ENCODE results near the gene WBP1.
"Not testable (repeated sequence)": the region's sequence is repeated elsewhere in the genome, so short reads cannot be mapped to it uniquely, and the experiment has no call there.

Gene WBP1

GRCh38 chr2:74457549-74458131 is 598 bp upstream of the WBP1 start:
- no peaks in the 10 kb centered on the region for H3K9me3 ChIP-seq (ENCODE audit: insufficient read depth, low read length)
- peak overlapping the region; percentile 87 for H3K27ac ChIP-seq (ENCODE audit: low read depth, low read length)
- H4K20me1 ChIP-seq (ENCODE audit: low read depth, low read length): no peaks in the 10 kb centered on the region
- no peaks in the 10 kb centered on the region for H3K27me3 ChIP-seq (ENCODE audit: low read length)
- H3K4me3 ChIP-seq (ENCODE audit: insufficient read depth, low read length, poor library complexity, severe bottlenecking): peak overlapping the region; percentile 64
- no peaks in the 10 kb centered on the region; the same call in 1 of the 2 replicates for H3K36me3 ChIP-seq (ENCODE audit: low read length)
- no peaks in the 10 kb centered on the region for H3K9me2 ChIP-seq (replicated peaks; ENCODE audit: insufficient read depth, low read length)
- TF ChIP-seq EZH2phosphoT487 (conservative IDR thresholded peaks at IDR 0.05; ENCODE audit: low read length) (no peak), CTCF (IDR thresholded peaks at IDR 0.05; ENCODE audit: insufficient read depth, low read length, poor library complexity, severe bottlenecking) (no peak)
- peak overlapping the region; percentile 77 for H3K9ac ChIP-seq (ENCODE audit: low read length)
- peak overlapping the region; percentile 86 for H3K4me2 ChIP-seq (ENCODE audit: low read depth, low read length, poor library complexity, severe bottlenecking)
- peaks cover 25% of the 10 kb centered on the region for H3F3A ChIP-seq (ENCODE audit: insufficient read depth)
- H2AFZ ChIP-seq (ENCODE audit: low read depth, low read length, severe bottlenecking): peak overlapping the region; percentile 90
- H3K79me2 ChIP-seq (ENCODE audit: insufficient read depth, low read length): 0 out of 2 replicates have a peak, but pooled peaks cover 6% of the 10 kb centered on the region

DNA sequence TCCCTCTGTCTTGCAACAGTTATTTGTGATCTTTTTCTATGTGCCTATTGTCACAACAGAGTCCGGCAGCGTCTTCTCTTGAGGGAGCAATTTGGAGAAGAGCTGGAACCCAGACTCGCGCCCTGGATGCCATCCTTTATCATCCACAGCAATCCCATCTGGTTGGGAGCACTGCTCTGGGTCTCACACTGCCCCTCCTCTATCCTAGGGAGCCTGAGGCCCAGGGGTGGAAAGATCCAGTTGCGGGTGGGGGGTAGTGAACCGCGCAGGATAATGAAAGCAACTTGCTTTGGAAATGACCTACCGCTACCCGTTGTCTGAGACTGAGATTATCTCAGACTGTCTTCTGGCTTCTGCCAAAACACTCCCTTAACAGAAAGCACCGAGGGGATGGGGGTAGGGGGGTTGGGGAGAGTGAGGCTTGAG is 713 bp downstream of the WBP1 start:
- H3K9me2 ChIP-seq (replicated peaks; ENCODE audit: insufficient read depth, low read length): no peaks in the 10 kb centered on the region
- H3K36me3 ChIP-seq (ENCODE audit: low read length): no peaks in the 10 kb centered on the region; the same call in 1 of the 2 replicates
- H3K9me3 ChIP-seq (ENCODE audit: insufficient read depth, low read length): no peaks in the 10 kb centered on the region
- peak overlapping the region; percentile 82 for H3K9ac ChIP-seq (ENCODE audit: low read length)
- H2AFZ ChIP-seq (ENCODE audit: low read depth, low read length, severe bottlenecking): no peak overlapping the region
- H3F3A ChIP-seq (ENCODE audit: insufficient read depth): peaks cover 14% of the 10 kb centered on the region
- H3K27me3 ChIP-seq (ENCODE audit: low read length): no peaks in the 10 kb centered on the region
- H3K4me2 ChIP-seq (ENCODE audit: low read depth, low read length, poor library complexity, severe bottlenecking): peak overlapping the region; percentile 95
- no peak for TF ChIP-seq EZH2phosphoT487 (conservative IDR thresholded peaks at IDR 0.05; ENCODE audit: low read length)
- TF ChIP-seq CTCF (IDR thresholded peaks at IDR 0.05; ENCODE audit: insufficient read depth, low read length, poor library complexity, severe bottlenecking): no peak
- H3K79me2 ChIP-seq (ENCODE audit: insufficient read depth, low read length): peaks cover 7% of the 10 kb centered on the region; the same call in 1 of the 2 replicates
- H3K27ac ChIP-seq (ENCODE audit: low read depth, low read length): no peak overlapping the region
- no peaks in the 10 kb centered on the region for H4K20me1 ChIP-seq (ENCODE audit: low read depth, low read length)
- H3K4me3 ChIP-seq (ENCODE audit: insufficient read depth, low read length, poor library complexity, severe bottlenecking): peak overlapping the region; percentile 86

DNA sequence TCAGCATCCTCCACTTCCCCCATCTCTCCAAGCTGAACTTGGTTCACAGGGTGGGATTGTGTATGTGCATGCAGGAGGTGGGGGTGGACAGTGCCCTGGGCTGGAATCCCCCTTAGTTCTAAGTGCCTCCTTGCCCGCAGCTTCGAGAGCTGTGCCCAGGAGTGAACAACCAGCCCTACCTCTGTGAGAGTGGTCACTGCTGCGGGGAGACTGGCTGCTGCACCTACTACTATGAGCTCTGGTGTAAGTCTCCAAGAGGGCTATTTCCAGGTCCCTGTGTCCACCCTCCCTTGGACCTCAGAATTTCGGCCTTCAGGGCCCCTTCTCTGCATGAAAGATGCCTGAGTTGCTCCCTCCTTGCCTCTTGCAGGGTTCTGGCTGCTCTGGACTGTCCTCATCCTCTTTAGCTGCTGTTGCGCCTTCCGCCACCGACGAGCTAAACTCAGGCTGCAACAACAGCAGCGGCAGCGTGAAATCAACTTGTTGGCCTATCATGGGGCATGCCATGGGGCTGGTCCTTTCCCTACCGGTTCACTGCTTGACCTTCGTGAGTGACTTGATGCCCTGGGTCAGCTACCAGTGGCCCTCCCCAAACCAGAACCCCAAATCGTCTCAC is 1.4 kb downstream of the WBP1 start:
- not testable (repeated sequence) for H4K20me1 ChIP-seq (ENCODE audit: low read depth, low read length); H3K9me2 ChIP-seq (replicated peaks; ENCODE audit: insufficient read depth, low read length); H2AFZ ChIP-seq (ENCODE audit: low read depth, low read length, severe bottlenecking); H3K36me3 ChIP-seq (ENCODE audit: low read length); H3K27ac ChIP-seq (ENCODE audit: low read depth, low read length); H3K9me3 ChIP-seq (ENCODE audit: insufficient read depth, low read length); H3K27me3 ChIP-seq (ENCODE audit: low read length)
- Histone ChIP-seq H3K4me3 (ENCODE audit: insufficient read depth, low read length, poor library complexity, severe bottlenecking) (peak overlapping the region; percentile 86), H3K4me2 (ENCODE audit: low read depth, low read length, poor library complexity, severe bottlenecking) (peak overlapping the region; percentile 95), H3K9ac (ENCODE audit: low read length) (peak overlapping the region; percentile 82; the same call in 1 of the 2 replicates), H3K79me2 (ENCODE audit: insufficient read depth, low read length) (peaks cover 14% of the 10 kb centered on the region), H3F3A (ENCODE audit: insufficient read depth) (peaks cover 14% of the 10 kb centered on the region)

DNA sequence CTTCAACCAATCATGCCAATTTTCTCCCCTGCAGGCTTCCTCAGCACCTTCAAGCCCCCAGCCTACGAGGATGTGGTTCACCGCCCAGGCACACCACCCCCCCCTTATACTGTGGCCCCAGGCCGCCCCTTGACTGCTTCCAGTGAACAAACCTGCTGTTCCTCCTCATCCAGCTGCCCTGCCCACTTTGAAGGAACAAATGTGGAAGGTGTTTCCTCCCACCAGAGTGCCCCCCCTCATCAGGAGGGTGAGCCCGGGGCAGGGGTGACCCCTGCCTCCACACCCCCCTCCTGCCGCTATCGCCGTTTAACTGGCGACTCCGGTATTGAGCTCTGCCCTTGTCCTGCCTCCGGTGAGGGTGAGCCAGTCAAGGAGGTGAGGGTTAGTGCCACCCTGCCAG is 1.9 kb downstream of the WBP1 start:
- H3K9ac ChIP-seq (ENCODE audit: low read length); H2AFZ ChIP-seq (ENCODE audit: low read depth, low read length, severe bottlenecking); H3K9me2 ChIP-seq (replicated peaks; ENCODE audit: insufficient read depth, low read length); H3K4me3 ChIP-seq (ENCODE audit: insufficient read depth, low read length, poor library complexity, severe bottlenecking); H4K20me1 ChIP-seq (ENCODE audit: low read depth, low read length); H3K9me3 ChIP-seq (ENCODE audit: insufficient read depth, low read length); H3K27ac ChIP-seq (ENCODE audit: low read depth, low read length); H3K27me3 ChIP-seq (ENCODE audit: low read length); H3K36me3 ChIP-seq (ENCODE audit: low read length); H3K4me2 ChIP-seq (ENCODE audit: low read depth, low read length, poor library complexity, severe bottlenecking): not testable (repeated sequence)
- Histone ChIP-seq H3F3A (ENCODE audit: insufficient read depth) (peaks cover 14% of the 10 kb centered on the region), H3K79me2 (ENCODE audit: insufficient read depth, low read length) (peaks cover 18% of the 10 kb centered on the region)

Measured in SU-DHL-6 (cell line).